HG02870 (cell line): ENCODE results near the gene GCNT4.

ENCODE experiments used
- ATAC-seq: cut with Tn5 transposase; IDR thresholded peaks from one replicate; pipeline ENCODE4 v1.9.1; 2021; ENCODE audit warnings: mild to moderate bottlenecking, moderate library complexity; ENCODE audit not compliant: unreplicated experiment

GCNT4 gene

GRCh38 chr5:75051217-75051751, 1.1 kb downstream of the GCNT4 start:
- ATAC-seq, result no peak

GRCh38 chr5:75050415-75050814, 1.9 kb downstream of the GCNT4 start:
- ATAC-seq, result no peak

GRCh38 chr5:75049456-75050351, 2.7 kb downstream of the GCNT4 start:
- ATAC-seq, result no peak

- ATAC-seq, result no peak
Observed at GRCh38 chr5:75048457-75048953, 3.9 kb downstream of the GCNT4 start.

GRCh38 chr5:75047356-75047755, 5.0 kb downstream of the GCNT4 start:
- ATAC-seq, result no peak

- no peak for ATAC-seq
Observed at GRCh38 chr5:75046366-75047142, 5.8 kb downstream of the GCNT4 start.

- ATAC-seq, result no peak
Observed at GRCh38 chr5:75045071-75045470, 7.3 kb downstream of the GCNT4 start.

- no peak for ATAC-seq
Observed at GRCh38 chr5:75044406-75044805, 8.0 kb downstream of the GCNT4 start.

GRCh38 chr5:75043633-75044264, 8.6 kb downstream of the GCNT4 start:
- ATAC-seq, result no peak

- no peak for ATAC-seq
Observed at GRCh38 chr5:75042522-75042921, 9.8 kb downstream of the GCNT4 start.

GRCh38 chr5:75040973-75041372, 11.4 kb downstream of the GCNT4 start:
- no peak for ATAC-seq

- no peak for ATAC-seq
Observed at GRCh38 chr5:75037106-75037505, 15.3 kb downstream of the GCNT4 start.

- no peak for ATAC-seq
Observed at GRCh38 chr5:75034137-75034739, 18.1 kb downstream of the GCNT4 start.

GRCh38 chr5:75031366-75031765, 21.0 kb downstream of the GCNT4 start:
- no peak for ATAC-seq

GRCh38 chr5:75028090-75028489, 24.3 kb downstream of the GCNT4 start:
- ATAC-seq, result no peak

- ATAC-seq, result no peak
Observed at GRCh38 chr5:75023368-75024159, 28.8 kb downstream of the GCNT4 start.

GRCh38 chr5:75021800-75022199, 30.6 kb downstream of the GCNT4 start:
- no peak for ATAC-seq

- ATAC-seq, result no peak
Observed at GRCh38 chr5:75021219-75021618, 31.1 kb downstream of the GCNT4 start.

- ATAC-seq, result no peak
Observed at GRCh38 chr5:75020016-75020656, 32.2 kb downstream of the GCNT4 start.
